WTC11 (cell line): ENCODE measurements around the gene TMED9. TPM values are rescaled to one million over a fixed set of nuclear protein-coding genes. Genes with fewer than 3 reads are reported as not detected.
A peak's percentile ranks its signal among the peaks of the same experiment; 100 is the strongest.

Source experiments
- ATF3 ChIP-seq: sonication (generic); formaldehyde crosslinking; conservative IDR thresholded peaks from 2 replicates; pipeline ENCODE4 v1.8.1; 2022; ENCODE audit warnings: mild to moderate bottlenecking, missing genetic modification reagents
- CREB1 ChIP-seq: sonication (generic); formaldehyde crosslinking; IDR thresholded peaks from 2 replicates; pipeline ENCODE4 v1.8.0; 2023; ENCODE audit warnings: mild to moderate bottlenecking, missing genetic modification reagents
- E2F4 ChIP-seq: sonication (generic); formaldehyde crosslinking; IDR thresholded peaks from 2 replicates; pipeline ENCODE4 v1.8.1; 2022; ENCODE audit warnings: low read depth, mild to moderate bottlenecking, moderate library complexity, missing genetic modification reagents, borderline replicate concordance
- EMX1 ChIP-seq: fragments of 250-450 bp; sonication (Bioruptor Pico); IDR thresholded peaks from 2 replicates; pipeline ENCODE4 v1.8.0; 2021; ENCODE audit warnings: mild to moderate bottlenecking
- FOXP1 ChIP-seq: sonication (generic); formaldehyde crosslinking; IDR thresholded peaks from 2 replicates; pipeline ENCODE4 v1.8.0; 2022; ENCODE audit warnings: missing genetic modification reagents, mild to moderate bottlenecking, moderate library complexity, borderline replicate concordance
- GABPB1 ChIP-seq: sonication (generic); formaldehyde crosslinking; IDR thresholded peaks from 2 replicates; pipeline ENCODE4 v1.8.1; 2023; ENCODE audit warnings: mild to moderate bottlenecking, missing genetic modification reagents
- GRHL2 ChIP-seq: fragments of 250-450 bp; sonication (Bioruptor Pico); IDR thresholded peaks from 2 replicates; pipeline ENCODE4 v1.8.0; 2022; ENCODE audit warnings: mild to moderate bottlenecking, moderate library complexity; ENCODE audit not compliant: insufficient replicate concordance, severe bottlenecking
- IRF1 ChIP-seq: sonication (generic); formaldehyde crosslinking; IDR thresholded peaks from 2 replicates; pipeline ENCODE4 v1.8.0; 2023; ENCODE audit warnings: missing genetic modification reagents
- IRF2 ChIP-seq: sonication (generic); formaldehyde crosslinking; IDR thresholded peaks from 2 replicates; pipeline ENCODE4 v1.8.0; 2022; ENCODE audit warnings: low read depth, missing genetic modification reagents, borderline replicate concordance
- JAZF1 ChIP-seq: fragments of 250-450 bp; sonication (Bioruptor Pico); IDR thresholded peaks from 2 replicates; pipeline ENCODE4 v1.9.0; 2021; ENCODE audit warnings: moderate library complexity, mild to moderate bottlenecking, inconsistent platforms
- JUN ChIP-seq: sonication (generic); formaldehyde crosslinking; IDR thresholded peaks from 2 replicates; pipeline ENCODE4 v1.8.0; 2023; ENCODE audit warnings: mild to moderate bottlenecking, missing genetic modification reagents
- MAX ChIP-seq: sonication (generic); formaldehyde crosslinking; IDR thresholded peaks from 2 replicates; pipeline ENCODE4 v1.8.0; 2022; ENCODE audit warnings: mild to moderate bottlenecking, missing genetic modification reagents
- MYBL2 ChIP-seq: sonication (generic); formaldehyde crosslinking; IDR thresholded peaks from 2 replicates; pipeline ENCODE4 v1.8.1; 2023; ENCODE audit warnings: mild to moderate bottlenecking, moderate library complexity, missing genetic modification reagents
- NFATC4 ChIP-seq: fragments of 250-450 bp; sonication (Bioruptor Pico); IDR thresholded peaks from 2 replicates; pipeline ENCODE4 v1.9.0; 2021; ENCODE audit warnings: mild to moderate bottlenecking
- PREB ChIP-seq: sonication (generic); formaldehyde crosslinking; IDR thresholded peaks from 2 replicates; pipeline ENCODE4 v1.8.1; 2022; ENCODE audit warnings: mild to moderate bottlenecking, missing genetic modification reagents, moderate library complexity, borderline replicate concordance
- RELA ChIP-seq: sonication (generic); formaldehyde crosslinking; IDR thresholded peaks from 2 replicates; pipeline ENCODE4 v1.8.1; 2022; ENCODE audit warnings: missing genetic modification reagents, mild to moderate bottlenecking, borderline replicate concordance
- SP1 ChIP-seq: sonication (generic); formaldehyde crosslinking; conservative IDR thresholded peaks from 2 replicates; pipeline ENCODE4 v1.8.1; 2022; ENCODE audit warnings: missing genetic modification reagents
- TEAD4 ChIP-seq: sonication (generic); formaldehyde crosslinking; IDR thresholded peaks from 2 replicates; pipeline ENCODE4 v1.8.0; 2022; ENCODE audit warnings: mild to moderate bottlenecking, missing genetic modification reagents
- ZBTB43 ChIP-seq: sonication (generic); formaldehyde crosslinking; IDR thresholded peaks from 2 replicates; pipeline ENCODE4 v1.8.1; 2023; ENCODE audit warnings: mild to moderate bottlenecking, missing genetic modification reagents
- ZNF138 ChIP-seq: sonication (generic); formaldehyde crosslinking; conservative IDR thresholded peaks from 2 replicates; pipeline ENCODE4 v1.8.1; 2022; ENCODE audit warnings: mild to moderate bottlenecking, moderate library complexity, missing genetic modification reagents
- ZNF281 ChIP-seq: sonication (generic); formaldehyde crosslinking; IDR thresholded peaks from 2 replicates; pipeline ENCODE4 v1.8.0; 2023; ENCODE audit warnings: mild to moderate bottlenecking, missing genetic modification reagents
- ZNF317 ChIP-seq: sonication (generic); formaldehyde crosslinking; IDR thresholded peaks from 2 replicates; pipeline ENCODE4 v1.8.1; 2023; ENCODE audit warnings: low read depth, mild to moderate bottlenecking, moderate library complexity, missing genetic modification reagents, borderline replicate concordance
- ZNF416 ChIP-seq: fragments of 250-450 bp; sonication (Bioruptor Pico); IDR thresholded peaks from 2 replicates; pipeline ENCODE4 v1.9.0; 2021; ENCODE audit warnings: mild to moderate bottlenecking, inconsistent platforms
- ZNF425 ChIP-seq: fragments of 250-450 bp; sonication (Bioruptor Pico); conservative IDR thresholded peaks from 2 replicates; pipeline ENCODE4 v1.9.0; 2021; ENCODE audit warnings: mild to moderate bottlenecking
- total RNA-seq: library from RNA; stranded (reverse); gene quantifications from 3 replicates; pipeline ENCODE4 v1.2.3, GENCODE V29; 2021

Gene TMED9
- total RNA-seq, 1 experiment from 2014 or later: 164 TPM

- TF ChIP-seq E2F4: no peak; the same call in none of the 2 replicates
- no peak for TF ChIP-seq ZNF416 (CRISPR knock-in tag)
- no peak for TF ChIP-seq ATF3 (CRISPR knock-in tag)
- TF ChIP-seq SP1 (CRISPR knock-in tag): peak; percentile 98
- TF ChIP-seq JUN: no peak
- TF ChIP-seq PREB (CRISPR knock-in tag): no peak
- TF ChIP-seq NFATC4 (CRISPR knock-in tag): no peak
- no peak for TF ChIP-seq ZNF425 (CRISPR knock-in tag)
- TF ChIP-seq GABPB1 (CRISPR knock-in tag): peak; percentile 44; the same call in 1 of the 2 replicates
- TF ChIP-seq ZNF317 (CRISPR knock-in tag): no peak; the same call in 1 of the 2 replicates
- peak; percentile 62 for TF ChIP-seq RELA
- no peak for TF ChIP-seq ZNF281 (CRISPR knock-in tag)
- TF ChIP-seq EMX1 (CRISPR knock-in tag): no peak
- TF ChIP-seq TEAD4 (CRISPR knock-in tag): no peak
- TF ChIP-seq JAZF1 (CRISPR knock-in tag): no peak
- peak; percentile 42; the same call in 1 of the 2 replicates for TF ChIP-seq IRF1 (CRISPR knock-in tag)
- no peak for TF ChIP-seq MYBL2
- no peak for TF ChIP-seq GRHL2 (CRISPR knock-in tag)
- TF ChIP-seq FOXP1 (CRISPR knock-in tag): peak; percentile 49; the same call in 1 of the 2 replicates
- no peak; the same call in 1 of the 2 replicates for TF ChIP-seq ZBTB43
- no peak for TF ChIP-seq CREB1 (CRISPR knock-in tag)
- TF ChIP-seq MAX: peak; percentile 47; the same call in 1 of the 2 replicates
- no peak for TF ChIP-seq IRF2 (CRISPR knock-in tag)
- TF ChIP-seq ZNF138 (CRISPR knock-in tag): no peak
These were observed 7.9 kb downstream of the TMED9 start, which contains the start of gene B4GALT7 (continued) for GRCh38 chr5:177599731-177600507.
